ENCODE measurements around the gene TFF1. TPM values are rescaled to one million over a fixed set of nuclear protein-coding genes. Genes with fewer than 3 reads are reported as not detected.

The TFF1 gene
- total RNA-seq, 1 donor from 2014 or later, result not detected

DNA sequence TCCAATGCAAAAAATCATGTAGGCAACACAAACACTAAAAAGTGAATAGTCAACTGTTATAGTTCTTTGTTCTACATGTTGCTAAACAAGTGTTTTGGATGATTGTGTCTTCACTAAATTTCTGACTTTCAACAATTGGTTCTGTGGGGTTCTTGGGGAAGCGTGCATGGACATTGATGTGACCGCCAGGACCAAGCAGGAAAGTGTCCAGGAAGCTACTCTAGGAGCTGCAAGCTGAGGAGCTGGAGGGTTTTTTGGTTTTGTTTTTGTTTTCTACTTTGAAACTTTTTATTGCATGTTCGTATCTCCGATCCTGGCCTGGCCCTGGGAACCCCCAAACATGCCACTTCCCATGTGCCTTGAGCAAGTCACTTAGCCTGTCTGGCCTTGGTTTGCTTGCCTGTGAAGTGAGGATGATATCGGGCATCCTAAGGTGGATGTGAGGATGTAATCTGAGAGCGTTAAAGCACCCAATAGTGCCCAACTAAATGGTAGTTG, 21.6 kb upstream of the TFF1 start:
- H3K9me3 ChIP-seq (ENCODE audit: low read depth), result no peaks in the 10 kb centered on the region
- TF ChIP-seq EZH2phosphoT487 (IDR thresholded peaks at IDR 0.05) (no peak), EZH2 (IDR thresholded peaks at IDR 0.05) (no peak)
- TF ChIP-seq, protein P1, sequence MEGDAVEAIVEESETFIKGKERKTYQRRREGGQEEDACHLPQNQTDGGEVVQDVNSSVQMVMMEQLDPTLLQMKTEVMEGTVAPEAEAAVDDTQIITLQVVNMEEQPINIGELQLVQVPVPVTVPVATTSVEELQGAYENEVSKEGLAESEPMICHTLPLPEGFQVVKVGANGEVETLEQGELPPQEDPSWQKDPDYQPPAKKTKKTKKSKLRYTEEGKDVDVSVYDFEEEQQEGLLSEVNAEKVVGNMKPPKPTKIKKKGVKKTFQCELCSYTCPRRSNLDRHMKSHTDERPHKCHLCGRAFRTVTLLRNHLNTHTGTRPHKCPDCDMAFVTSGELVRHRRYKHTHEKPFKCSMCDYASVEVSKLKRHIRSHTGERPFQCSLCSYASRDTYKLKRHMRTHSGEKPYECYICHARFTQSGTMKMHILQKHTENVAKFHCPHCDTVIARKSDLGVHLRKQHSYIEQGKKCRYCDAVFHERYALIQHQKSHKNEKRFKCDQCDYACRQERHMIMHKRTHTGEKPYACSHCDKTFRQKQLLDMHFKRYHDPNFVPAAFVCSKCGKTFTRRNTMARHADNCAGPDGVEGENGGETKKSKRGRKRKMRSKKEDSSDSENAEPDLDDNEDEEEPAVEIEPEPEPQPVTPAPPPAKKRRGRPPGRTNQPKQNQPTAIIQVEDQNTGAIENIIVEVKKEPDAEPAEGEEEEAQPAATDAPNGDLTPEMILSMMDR (IDR thresholded peaks at IDR 0.05), result no peak
- no peaks in the 10 kb centered on the region for H3K79me2 ChIP-seq (ENCODE audit: low read depth)
- no peaks in the 10 kb centered on the region for H3K36me3 Mint-ChIP-seq
- peaks cover 11% of the 10 kb centered on the region for H3K27me3 Mint-ChIP-seq (ENCODE audit: insufficient read depth, low read depth)
- DNase-seq (ENCODE audit: low spot score), result no peak
- H3K4me1 ChIP-seq, result peaks cover 11% of the 10 kb centered on the region
- no peak overlapping the region for H3K27ac Mint-ChIP-seq
- no peak overlapping the region for H3K4me2 ChIP-seq
- no peaks in the 10 kb centered on the region for H3K27me3 ChIP-seq
- H3K4me1 Mint-ChIP-seq, result peaks cover 28% of the 10 kb centered on the region
- no peak overlapping the region for H3K4me3 Mint-ChIP-seq
- no peaks in the 10 kb centered on the region for H4K20me1 ChIP-seq (ENCODE audit: low read depth)
- H3K27ac ChIP-seq, result no peak overlapping the region
- H3K4me3 ChIP-seq, result no peak overlapping the region
- H3F3A ChIP-seq (ENCODE audit: low read depth), result peaks cover 8% of the 10 kb centered on the region
- H3K9me3 Mint-ChIP-seq, result peaks cover 2% of the 10 kb centered on the region
- no peak overlapping the region for H3K9ac ChIP-seq
- H3K36me3 ChIP-seq, result no peaks in the 10 kb centered on the region
- H2AFZ ChIP-seq (replicated peaks), result no peak overlapping the region

DNA sequence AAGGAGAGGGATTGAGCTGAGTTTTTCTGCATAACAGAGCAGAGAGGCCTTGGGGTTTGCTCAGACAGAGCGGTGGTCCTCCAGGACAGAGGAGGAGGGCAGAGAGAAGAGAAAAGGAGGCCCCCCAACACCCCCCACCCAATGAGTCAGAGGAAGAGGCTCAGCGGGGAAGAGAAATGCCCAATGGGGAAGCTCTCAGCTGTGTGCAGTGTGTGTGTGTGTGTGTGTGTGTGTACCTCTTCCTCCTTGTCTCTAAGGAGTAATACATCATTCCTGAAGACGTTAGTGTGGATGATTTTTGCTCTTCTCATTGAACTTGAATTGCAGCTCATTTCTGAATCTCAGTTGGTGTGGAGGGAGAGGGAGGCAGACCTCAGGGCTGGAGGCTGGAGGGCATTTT, 20.8 kb upstream of the TFF1 start:
- H3K9me3 ChIP-seq (ENCODE audit: low read depth), result no peaks in the 10 kb centered on the region
- Mint-ChIP-seq H3K27me3 (ENCODE audit: insufficient read depth, low read depth) (peaks cover 11% of the 10 kb centered on the region), H3K4me3 (no peak overlapping the region), H3K9me3 (peaks cover 4% of the 10 kb centered on the region), H3K27ac (no peak overlapping the region), H3K4me1 (peaks cover 24% of the 10 kb centered on the region), H3K36me3 (no peaks in the 10 kb centered on the region)
- H3K79me2 ChIP-seq (ENCODE audit: low read depth), result no peaks in the 10 kb centered on the region
- TF ChIP-seq EZH2 (IDR thresholded peaks at IDR 0.05) (no peak), EZH2phosphoT487 (IDR thresholded peaks at IDR 0.05) (no peak)
- TF ChIP-seq, protein P1 (IDR thresholded peaks at IDR 0.05), result no peak
- no peak overlapping the region for H2AFZ ChIP-seq (replicated peaks)
- DNase-seq (ENCODE audit: low spot score), result no peak
- no peaks in the 10 kb centered on the region for H3K27me3 ChIP-seq
- no peaks in the 10 kb centered on the region for H4K20me1 ChIP-seq (ENCODE audit: low read depth)
- H3K36me3 ChIP-seq, result no peaks in the 10 kb centered on the region
- H3K4me3 ChIP-seq, result no peak overlapping the region
- H3K9ac ChIP-seq, result no peak overlapping the region
- no peak overlapping the region for H3K27ac ChIP-seq
- H3K4me1 ChIP-seq, result peaks cover 11% of the 10 kb centered on the region
- H3K4me2 ChIP-seq, result no peak overlapping the region
- H3F3A ChIP-seq (ENCODE audit: low read depth), result peaks cover 8% of the 10 kb centered on the region

DNA sequence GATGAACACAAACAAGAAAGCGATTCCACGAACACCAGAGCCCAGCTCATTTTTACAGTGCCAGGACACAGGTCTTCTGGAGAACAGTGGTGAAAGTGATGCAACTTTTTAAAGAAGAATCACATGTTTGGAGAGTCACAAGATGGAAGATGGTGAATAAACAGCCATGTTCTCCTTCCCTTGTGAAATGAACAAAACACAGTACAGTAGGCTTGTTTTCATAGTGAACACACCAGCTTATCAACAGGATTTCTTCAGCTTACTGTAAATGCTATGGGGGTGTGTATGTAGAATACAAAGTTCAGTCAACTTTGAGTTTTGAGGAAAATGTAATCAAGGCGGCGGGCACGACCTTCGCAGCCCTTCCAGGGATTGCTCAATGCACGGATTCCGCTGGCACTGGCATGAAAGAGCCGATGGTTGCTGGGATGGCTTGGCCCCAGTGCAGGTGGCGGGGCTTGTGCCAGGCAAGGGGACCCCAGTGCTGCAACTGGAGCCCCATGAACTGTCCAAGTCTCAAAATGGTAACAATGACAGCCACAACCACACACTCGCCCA, 19.8 kb upstream of the TFF1 start:
- peaks cover 22% of the 10 kb centered on the region for H3K4me1 Mint-ChIP-seq
- TF ChIP-seq EZH2 (IDR thresholded peaks at IDR 0.05), result no peak
- TF ChIP-seq, protein P1 (IDR thresholded peaks at IDR 0.05), result no peak
- TF ChIP-seq EZH2phosphoT487 (IDR thresholded peaks at IDR 0.05), result no peak
- H3K36me3 Mint-ChIP-seq, result no peaks in the 10 kb centered on the region
- no peaks in the 10 kb centered on the region for H3K9me3 ChIP-seq (ENCODE audit: low read depth)
- no peak overlapping the region for H3K4me2 ChIP-seq
- H3K4me3 ChIP-seq, result no peak overlapping the region
- peaks cover 11% of the 10 kb centered on the region for H3K4me1 ChIP-seq
- H3F3A ChIP-seq (ENCODE audit: low read depth), result peaks cover 8% of the 10 kb centered on the region
- DNase-seq (ENCODE audit: low spot score), result no peak
- H2AFZ ChIP-seq (replicated peaks), result no peak overlapping the region
- H3K4me3 Mint-ChIP-seq, result no peak overlapping the region
- H3K36me3 ChIP-seq, result no peaks in the 10 kb centered on the region
- no peak overlapping the region for H3K27ac Mint-ChIP-seq
- H3K9me3 Mint-ChIP-seq, result peaks cover 4% of the 10 kb centered on the region
- no peak overlapping the region for H3K9ac ChIP-seq
- H3K27ac ChIP-seq, result no peak overlapping the region
- no peaks in the 10 kb centered on the region for H3K79me2 ChIP-seq (ENCODE audit: low read depth)
- H3K27me3 ChIP-seq, result no peaks in the 10 kb centered on the region
- H3K27me3 Mint-ChIP-seq (ENCODE audit: insufficient read depth, low read depth), result peaks cover 11% of the 10 kb centered on the region
- H4K20me1 ChIP-seq (ENCODE audit: low read depth), result no peaks in the 10 kb centered on the region

Measured in neural progenitor cell (in vitro differentiated cells).